Peyer's patch (tissue), 4 donors: ENCODE measurements around the gene ST8SIA5.

Experiments used
- POLR2A ChIP-seq, 2 donors: fragments of 450-650 bp; IDR thresholded peaks; one replicate each; pipeline ENCODE4 v1.5.1; 2017; ENCODE audit warnings: antibody characterized with exemption in 2 of 2, mild to moderate bottlenecking in 2 of 2, moderate library complexity in 2 of 2
- TF ChIP-seq, protein P1 (sequence below), 6 experiments: fragments of 450-650 bp in 4 of 6; fragments of 200-600 bp in 2 of 6; sonication (generic) in 1 of 6; IDR thresholded peaks; one replicate each; pipeline ENCODE4 v1.5.1; 2017 to 2019; ENCODE audit warnings: antibody characterized with exemption in 6 of 6, mild to moderate bottlenecking in 3 of 6, moderate library complexity in 1 of 6

DNA sequence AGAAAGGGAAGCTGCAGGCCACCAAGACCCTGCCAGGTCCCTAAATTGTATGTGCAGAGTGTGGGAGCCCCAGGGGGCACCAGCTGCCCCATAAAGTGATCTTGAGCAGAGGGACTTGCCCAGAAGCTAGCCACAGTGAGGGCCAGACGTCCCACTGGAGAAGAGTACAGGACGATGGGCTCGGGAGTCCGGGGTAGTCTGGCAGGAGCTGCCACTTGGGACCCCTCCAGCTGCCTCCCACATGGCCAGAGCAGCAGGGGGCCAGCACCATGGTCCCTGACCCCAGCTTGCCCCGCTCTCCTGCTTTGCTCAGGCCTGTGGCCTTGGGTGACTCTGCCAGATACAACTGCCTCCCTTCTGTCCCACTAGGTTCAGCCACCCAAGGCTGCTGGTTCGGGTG, 88.2 kb downstream of the ST8SIA5 start:
- TF ChIP-seq, protein P1, sequence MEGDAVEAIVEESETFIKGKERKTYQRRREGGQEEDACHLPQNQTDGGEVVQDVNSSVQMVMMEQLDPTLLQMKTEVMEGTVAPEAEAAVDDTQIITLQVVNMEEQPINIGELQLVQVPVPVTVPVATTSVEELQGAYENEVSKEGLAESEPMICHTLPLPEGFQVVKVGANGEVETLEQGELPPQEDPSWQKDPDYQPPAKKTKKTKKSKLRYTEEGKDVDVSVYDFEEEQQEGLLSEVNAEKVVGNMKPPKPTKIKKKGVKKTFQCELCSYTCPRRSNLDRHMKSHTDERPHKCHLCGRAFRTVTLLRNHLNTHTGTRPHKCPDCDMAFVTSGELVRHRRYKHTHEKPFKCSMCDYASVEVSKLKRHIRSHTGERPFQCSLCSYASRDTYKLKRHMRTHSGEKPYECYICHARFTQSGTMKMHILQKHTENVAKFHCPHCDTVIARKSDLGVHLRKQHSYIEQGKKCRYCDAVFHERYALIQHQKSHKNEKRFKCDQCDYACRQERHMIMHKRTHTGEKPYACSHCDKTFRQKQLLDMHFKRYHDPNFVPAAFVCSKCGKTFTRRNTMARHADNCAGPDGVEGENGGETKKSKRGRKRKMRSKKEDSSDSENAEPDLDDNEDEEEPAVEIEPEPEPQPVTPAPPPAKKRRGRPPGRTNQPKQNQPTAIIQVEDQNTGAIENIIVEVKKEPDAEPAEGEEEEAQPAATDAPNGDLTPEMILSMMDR (IDR thresholded peaks at IDR 0.05), result no peak
- TF ChIP-seq POLR2A (IDR thresholded peaks at IDR 0.05), result no peak
